GM18517 (cell line): ENCODE measurements around the gene IGF2.

Source experiments
- ATAC-seq: cut with Tn5 transposase; IDR thresholded peaks from one replicate; pipeline ENCODE4 v1.9.1; 2021; ENCODE audit warnings: mild to moderate bottlenecking, moderate library complexity; ENCODE audit not compliant: unreplicated experiment

IGF2 gene

DNA sequence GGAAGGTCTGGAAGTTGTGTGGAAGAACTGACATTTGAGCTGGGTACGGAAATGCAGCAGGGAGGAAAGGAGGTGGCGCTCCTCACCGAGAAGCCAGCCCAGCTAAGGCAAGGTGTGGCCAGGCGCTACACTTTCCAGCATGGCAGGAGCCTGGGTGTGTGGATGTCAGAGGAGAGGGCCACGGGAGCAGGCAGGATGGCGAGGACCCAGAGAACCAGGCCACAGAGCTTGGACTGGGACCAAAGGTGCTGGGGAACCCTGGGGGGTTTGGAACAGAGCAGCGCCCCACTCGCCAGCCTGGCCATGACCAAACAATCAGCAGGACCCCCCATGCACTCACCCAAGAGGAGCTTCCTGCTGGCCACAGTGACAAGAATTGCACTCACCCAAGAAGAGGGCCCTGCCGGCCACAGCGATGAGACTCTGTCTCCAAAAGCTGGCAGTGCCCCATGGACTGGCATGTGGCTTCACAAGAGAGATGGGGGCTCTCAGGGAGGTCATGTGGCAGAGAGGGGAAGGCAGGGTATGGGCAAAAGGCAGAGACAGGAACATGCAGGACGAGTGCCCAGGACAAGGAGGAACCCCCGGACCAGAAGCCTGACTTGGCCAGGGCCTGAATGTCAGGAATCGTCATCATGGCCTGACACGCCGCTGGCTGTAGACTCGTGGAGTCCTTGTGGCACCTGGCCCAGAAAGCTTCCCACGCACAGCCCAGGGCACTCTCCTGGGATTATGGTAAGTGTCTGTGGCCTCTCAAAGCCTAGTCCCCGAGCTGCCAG, 45.4 kb downstream of the IGF2 start:
- ATAC-seq, result no peak

DNA sequence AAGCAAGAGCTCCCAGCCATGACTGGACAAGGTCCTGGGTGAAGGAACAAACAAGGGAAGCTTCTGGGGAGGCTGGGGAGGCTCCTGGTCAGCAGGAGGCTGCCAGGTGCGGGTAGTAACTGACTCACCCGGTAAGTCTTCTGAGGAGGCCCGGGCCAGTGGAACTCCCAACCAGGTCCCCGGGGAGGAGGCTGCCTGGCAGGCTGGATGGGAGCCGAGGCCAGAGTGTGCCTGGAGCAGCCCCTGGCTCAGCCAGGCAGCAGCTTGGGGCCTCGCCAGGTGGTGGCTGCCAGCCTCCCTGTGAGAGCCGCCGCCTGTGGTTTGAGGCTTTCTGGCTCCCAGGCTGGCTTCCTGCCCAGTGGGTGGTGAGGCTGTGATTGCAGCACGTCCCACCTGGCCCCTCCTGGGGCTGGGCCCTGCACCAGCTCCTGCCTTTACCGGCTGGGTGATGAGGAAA, 46.2 kb downstream of the IGF2 start:
- no peak for ATAC-seq

- no peak for ATAC-seq
Observed at GRCh38 chr11:2092464-2092910, 46.7 kb downstream of the IGF2 start.

DNA sequence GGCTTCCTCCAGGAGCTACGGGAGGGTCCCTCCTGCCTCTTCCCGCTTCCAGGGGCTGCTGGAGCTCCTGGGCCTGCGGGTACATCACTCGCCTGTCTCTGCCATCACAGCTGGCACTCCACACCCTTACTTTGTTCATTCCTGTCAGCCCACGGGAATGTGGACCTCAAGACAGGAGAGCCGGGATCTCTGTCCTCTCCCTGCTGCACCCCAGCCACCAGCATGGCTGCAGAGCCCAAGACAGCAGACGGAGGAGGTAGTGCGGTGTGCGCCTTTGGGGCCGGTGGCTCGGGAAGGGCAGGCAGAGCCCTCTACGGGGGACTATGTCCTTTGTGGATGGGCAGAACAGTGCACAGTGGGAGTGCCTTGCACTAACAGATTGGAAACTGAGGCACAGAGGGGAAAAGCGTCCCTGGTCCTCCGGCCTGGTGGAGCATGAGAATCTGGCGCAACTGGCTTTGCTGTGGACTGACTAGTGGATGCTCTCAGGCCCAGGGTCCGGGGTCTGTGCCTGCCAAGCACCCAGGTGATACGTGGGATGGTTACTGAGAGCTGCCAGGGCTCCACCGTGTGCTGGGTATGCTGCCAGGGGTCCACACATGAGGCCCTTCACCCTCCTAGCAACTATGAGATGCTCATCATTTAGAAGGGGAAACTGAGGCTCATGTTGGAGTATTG, 47.3 kb downstream of the IGF2 start:
- no peak for ATAC-seq

GRCh38 chr11:2091112-2091746, 48.0 kb downstream of the IGF2 start:
- no peak for ATAC-seq

DNA sequence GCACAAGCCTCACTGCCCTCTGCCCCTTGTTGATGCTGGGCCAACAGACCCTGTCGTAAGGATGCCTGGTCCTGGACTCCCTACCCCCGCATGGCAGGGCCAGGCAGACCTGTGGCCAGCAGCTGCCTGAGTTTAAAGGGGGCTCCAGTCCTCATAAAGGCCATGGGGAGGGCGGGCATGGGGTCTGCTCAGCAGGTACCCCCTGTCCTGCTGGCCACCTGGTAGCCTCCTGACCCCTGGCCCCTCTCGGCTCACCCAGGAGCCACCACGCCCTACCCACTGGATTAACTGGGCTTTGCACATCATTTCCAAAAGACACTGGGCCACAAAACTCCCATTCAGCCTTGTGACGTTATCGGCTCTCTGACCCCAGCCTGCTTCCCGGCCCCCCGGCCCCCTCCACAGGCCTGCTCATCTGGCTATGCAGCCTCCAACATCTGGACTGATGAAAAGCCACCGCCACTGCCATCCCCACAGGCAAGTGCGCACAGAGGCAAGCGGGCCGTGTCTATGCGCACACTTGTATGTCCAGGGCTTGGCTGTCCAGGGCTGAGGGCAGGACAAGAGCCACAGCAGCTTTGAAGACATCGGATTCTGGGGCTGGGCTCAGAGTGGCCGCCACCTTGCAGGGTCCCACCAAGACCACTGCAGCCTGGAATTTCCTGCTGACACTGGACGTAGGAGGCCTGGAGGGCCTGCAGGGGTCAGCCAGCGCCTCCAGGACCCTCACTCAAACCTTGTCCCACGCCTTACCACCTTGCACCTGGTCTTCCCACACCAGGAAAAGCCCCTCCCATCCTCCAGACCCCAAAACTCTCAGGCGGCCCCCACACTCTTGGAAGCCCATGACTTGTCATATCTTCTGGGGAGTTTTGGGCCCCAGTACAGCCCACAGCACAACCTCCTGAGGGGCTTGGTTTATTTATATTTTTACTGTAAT, 48.7 kb downstream of the IGF2 start:
- ATAC-seq, result no peak

DNA sequence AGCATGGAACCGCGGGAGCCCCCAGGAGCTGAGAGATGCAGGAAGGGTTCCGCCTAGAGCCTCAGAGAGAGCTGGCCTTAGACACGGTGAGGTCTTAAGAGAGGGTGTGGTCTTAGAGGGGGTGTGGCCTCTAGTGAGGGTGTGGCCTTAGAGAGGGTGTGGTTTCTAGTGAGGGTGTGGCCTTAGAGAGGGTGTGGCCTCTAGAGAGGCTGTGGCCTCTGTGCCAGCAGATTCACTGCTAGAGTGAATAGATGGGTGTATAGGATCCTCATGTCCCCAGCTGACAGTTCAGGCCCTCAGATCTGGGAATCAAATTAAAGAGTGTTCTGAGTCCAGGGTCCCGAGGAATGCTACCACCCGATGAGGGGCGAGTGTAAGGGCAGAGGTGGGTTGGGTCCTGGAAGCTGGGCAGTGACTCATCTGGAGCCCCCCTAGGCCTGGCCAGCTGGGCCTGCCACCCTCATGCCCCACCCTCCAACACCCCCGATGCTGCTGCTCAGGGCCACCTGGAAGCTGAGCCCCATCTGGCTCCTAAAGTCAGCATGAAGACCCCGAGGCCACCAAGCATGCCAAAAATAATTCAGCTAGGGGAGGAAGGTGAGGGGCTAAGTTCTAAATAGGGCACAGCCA, 49.5 kb downstream of the IGF2 start:
- no peak for ATAC-seq

DNA sequence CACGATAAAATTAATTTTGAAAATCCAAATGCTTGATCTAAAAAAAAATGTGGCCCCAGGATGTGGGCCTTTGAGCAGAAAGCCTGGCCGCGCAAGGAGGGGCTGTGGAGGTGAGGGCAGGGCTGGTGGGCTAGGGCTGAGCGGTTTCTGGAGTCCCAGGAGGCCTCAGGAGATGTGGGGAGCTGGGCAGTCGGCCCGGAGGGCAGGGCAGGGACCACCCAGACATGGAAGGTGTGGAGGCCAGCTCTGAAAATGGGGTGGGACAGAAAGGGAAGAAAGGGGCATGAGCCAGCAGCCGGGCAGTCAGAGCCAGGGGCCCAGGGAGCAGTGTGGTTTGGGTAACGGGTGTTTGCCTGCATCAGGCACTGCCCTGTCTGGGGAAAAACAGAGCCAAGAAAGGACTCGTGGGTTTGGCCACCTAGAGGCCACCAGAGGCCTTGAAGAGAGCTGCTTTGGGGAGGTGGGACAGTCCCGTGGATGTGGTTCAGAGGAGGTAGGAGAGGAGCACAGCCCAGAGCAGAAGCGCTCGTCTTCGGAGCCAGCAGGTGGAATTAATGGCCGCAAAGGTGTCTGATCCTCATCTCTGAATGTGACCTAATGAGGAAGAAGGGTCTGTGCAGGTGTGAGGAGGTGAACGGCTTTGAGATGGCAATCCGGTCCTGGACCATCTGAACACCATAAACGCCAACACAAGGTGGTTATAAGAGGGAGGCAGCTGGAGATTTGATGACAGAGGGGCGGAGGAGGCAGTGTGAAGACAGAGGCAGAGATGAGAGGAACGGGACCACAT, 50.2 kb downstream of the IGF2 start:
- ATAC-seq, result no peak

DNA sequence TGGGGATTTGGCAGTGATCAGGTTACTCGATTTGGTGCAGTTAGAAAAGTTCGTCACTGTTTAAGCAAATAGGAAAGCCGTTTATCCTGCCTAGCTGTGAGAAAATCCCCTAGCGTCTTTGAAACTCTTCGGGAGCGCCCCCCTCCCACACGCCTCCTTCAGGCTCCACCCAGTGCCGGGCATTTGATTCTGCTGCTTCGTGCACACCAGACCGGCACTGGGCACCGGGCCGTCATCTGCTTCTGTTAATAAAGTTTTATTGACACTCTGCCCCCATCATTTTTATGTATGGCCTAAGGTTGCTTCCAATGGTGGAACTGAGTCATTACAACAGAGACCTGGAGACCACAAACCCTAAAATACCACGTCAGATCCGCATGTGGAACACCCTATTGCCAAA, 50.9 kb downstream of the IGF2 start:
- no peak for ATAC-seq

DNA sequence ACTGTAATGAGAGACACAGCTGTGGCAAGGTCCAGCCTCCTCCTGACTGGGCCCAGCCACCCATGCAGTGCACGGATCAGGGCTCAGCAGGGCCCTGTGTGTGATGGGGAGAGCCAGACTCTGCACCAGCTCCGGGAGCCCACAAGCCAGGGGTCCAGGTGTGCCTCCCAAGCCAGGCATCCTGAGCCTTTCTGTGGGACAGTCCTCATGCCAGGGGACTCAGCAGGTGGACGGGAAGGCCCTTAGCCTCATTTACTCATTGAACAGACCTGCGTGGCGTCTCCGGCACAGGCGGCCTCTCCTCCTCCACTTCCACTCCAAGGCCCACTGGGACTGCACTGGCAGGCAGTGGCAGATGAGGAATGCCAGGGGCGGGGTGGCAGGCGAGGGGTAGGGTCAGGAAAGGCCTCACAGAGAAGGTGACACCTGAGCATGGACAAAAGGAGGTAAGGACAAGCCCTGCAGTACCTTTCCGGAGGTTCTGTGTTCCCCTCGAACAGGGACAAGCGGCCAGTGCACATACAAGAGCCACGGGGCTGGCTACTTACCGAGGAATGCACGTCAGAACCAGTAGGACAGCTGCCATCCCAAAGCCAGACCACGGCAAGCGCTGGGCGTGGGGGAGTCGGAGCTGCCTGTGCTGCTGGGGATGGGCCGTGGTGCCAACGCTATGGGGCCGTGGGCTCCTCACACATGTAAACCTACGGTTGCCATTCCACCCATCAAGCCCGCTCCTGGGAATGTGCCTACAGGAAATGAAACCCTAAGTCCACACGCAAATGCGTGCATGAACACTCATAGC, 52.7 kb downstream of the IGF2 start:
- no peak for ATAC-seq

- ATAC-seq, result no peak
Observed at GRCh38 chr11:2085251-2086066, 53.7 kb downstream of the IGF2 start.

GRCh38 chr11:2084721-2085120, 54.5 kb downstream of the IGF2 start:
- ATAC-seq, result no peak
